SK-N-SH (cell line): ENCODE measurements around the gene CA7. TPM values are rescaled to one million over a fixed set of nuclear protein-coding genes. Genes with fewer than 3 reads are reported as not detected.

Source experiments
- CTCF ChIA-PET: fragments of 300-600, 350-600 bp; formaldehyde crosslinking; extraction: SDS; loops from one replicate; lab custom pipeline; 2021; lab: Yijun Ruan, JAX
- POLR2A ChIA-PET: fragments of 350-600 bp; sonication (Branson Sonifier 250); formaldehyde crosslinking; extraction: SDS; loops from one replicate; lab custom pipeline; 2020; ENCODE audit warnings: antibody characterized with exemption, inconsistent platforms; lab: Yijun Ruan, JAX
- DNase-seq: peaks from one replicate; pipeline ENCODE4 v3.0.0; 2012
- H2AFZ ChIP-seq: fragments of 200-600 bp; sonication (generic); 2 replicates; pipeline ENCODE4 v1.8.1; 2016; ENCODE audit warnings: antibody characterized with exemption, mild to moderate bottlenecking, low read depth
- H3F3A ChIP-seq: fragments of 200-600 bp; sonication (generic); replicated peaks from 2 replicates; pipeline ENCODE3; 2016; ENCODE audit warnings: antibody characterized with exemption, mild to moderate bottlenecking; ENCODE audit not compliant: insufficient read depth
- H3K27ac ChIP-seq, 2 experiments: fragments of 200-500 bp in 1 of 2; fragments of 200-600 bp in 1 of 2; sonication (Bioruptor generic) in 1 of 2; sonication (generic), shearing (Covaris generic) in 1 of 2; 2 replicates each; pipeline versions ENCODE4 v1.5.1 to v1.6.1; 2014 to 2016; ENCODE audit warnings: low read depth in 2 of 2, inconsistent platforms in 1 of 2, low read length in 1 of 2, mild to moderate bottlenecking in 1 of 2, mixed read lengths in 1 of 2
- H3K27me3 ChIP-seq: fragments of 200-600 bp; sonication (generic), shearing (Covaris generic); 2 replicates; pipeline ENCODE4 v1.6.1; 2016; ENCODE audit warnings: mixed run types; ENCODE audit not compliant: insufficient read depth
- H3K36me3 ChIP-seq, 2 experiments: fragments of 200-500 bp in 1 of 2; fragments of 200-600 bp in 1 of 2; sonication (Bioruptor generic) in 1 of 2; sonication (generic) in 1 of 2; replicated peaks in 1 of 2; 2 replicates each; pipeline versions ENCODE3 to v1.5.1; 2014 to 2016; ENCODE audit warnings: low read length in 1 of 2, mild to moderate bottlenecking in 1 of 2; ENCODE audit not compliant: insufficient read depth in 2 of 2, control insufficient read depth in 1 of 2
- H3K4me1 ChIP-seq, 2 experiments: fragments of 200-500 bp in 1 of 2; fragments of 200-600 bp in 1 of 2; sonication (Bioruptor generic) in 1 of 2; sonication (generic), shearing (Covaris generic) in 1 of 2; 2 replicates each; pipeline versions ENCODE4 v1.5.1 to v1.6.1; 2014 to 2016; ENCODE audit warnings: low read depth in 1 of 2, low read length in 1 of 2, mixed run types in 1 of 2; ENCODE audit not compliant: insufficient read depth in 2 of 2, control insufficient read depth in 1 of 2
- H3K4me2 ChIP-seq: fragments of 200-600 bp; sonication (generic), shearing (Covaris generic); 2 replicates; pipeline ENCODE4 v1.6.1; 2017; ENCODE audit warnings: mixed run types
- H3K4me3 ChIP-seq, 2 experiments: fragments of 200-500 bp in 1 of 2; fragments of 200-600 bp in 1 of 2; sonication (Bioruptor generic) in 1 of 2; sonication (generic), shearing (Covaris generic) in 1 of 2; 2 replicates each; pipeline versions ENCODE4 v1.5.1 to v1.8.1; 2014 to 2016; ENCODE audit warnings: low read depth in 2 of 2, inconsistent platforms in 1 of 2, low read length in 1 of 2, mild to moderate bottlenecking in 1 of 2, mixed read lengths in 1 of 2, moderate library complexity in 1 of 2
- H3K79me2 ChIP-seq: fragments of 200-600 bp; sonication (generic); 2 replicates; pipeline ENCODE4 v1.8.1; 2017; ENCODE audit warnings: mild to moderate bottlenecking; ENCODE audit not compliant: insufficient read depth
- H3K9ac ChIP-seq: fragments of 200-600 bp; sonication (generic); 2 replicates; pipeline ENCODE4 v1.6.1; 2017; ENCODE audit warnings: mixed run types
- H3K9me2 ChIP-seq: fragments of 200-600 bp; sonication (generic); 2 replicates; pipeline ENCODE4 v1.6.1; 2017; ENCODE audit warnings: mixed run types
- H3K9me3 ChIP-seq: fragments of 200-600 bp; sonication (generic); 2 replicates; pipeline ENCODE4 v1.6.1; 2017; ENCODE audit warnings: mixed run types, mild to moderate bottlenecking, moderate library complexity
- H4K20me1 ChIP-seq: fragments of 200-600 bp; sonication (generic); 2 replicates; pipeline ENCODE4 v1.6.1; 2017; ENCODE audit warnings: mild to moderate bottlenecking, mixed run types; ENCODE audit not compliant: insufficient read depth
- CHD2 ChIP-seq: fragments of 150-350 bp; IDR thresholded peaks from 2 replicates; pipeline ENCODE4 v1.6.1; 2018; ENCODE audit warnings: low read length; ENCODE audit not compliant: partially characterized antibody
- ELF1 ChIP-seq: IDR thresholded peaks from 2 replicates; pipeline ENCODE4 v1.4.0; 2012
- EP300 ChIP-seq, 2 experiments: IDR thresholded peaks; 2 replicates each; pipeline versions ENCODE4 v1.4.0 to v1.6.1; 2012; ENCODE audit warnings: borderline replicate concordance in 1 of 2, low read depth in 1 of 2, low read length in 1 of 2
- EZH2phosphoT487 ChIP-seq: fragments of 200-600 bp; sonication (generic); IDR thresholded peaks from 2 replicates; pipeline ENCODE4 v1.6.1; 2017; ENCODE audit warnings: low read depth, mixed run types, mild to moderate bottlenecking, antibody characterized with exemption, moderate library complexity, borderline replicate concordance
- FOXJ3 ChIP-seq: sonication (generic); formaldehyde crosslinking; IDR thresholded peaks from 2 replicates; pipeline ENCODE4 v1.5.1; 2020; ENCODE audit warnings: mild to moderate bottlenecking, missing genetic modification reagents
- FOXM1 ChIP-seq: IDR thresholded peaks from 2 replicates; pipeline ENCODE4 v1.4.0; 2012; ENCODE audit warnings: low read depth, mild to moderate bottlenecking
- GATA2 ChIP-seq: sonication (generic); formaldehyde crosslinking; IDR thresholded peaks from 2 replicates; pipeline ENCODE4 v1.5.0; 2020; ENCODE audit warnings: mild to moderate bottlenecking, missing genetic modification reagents
- JUND ChIP-seq: IDR thresholded peaks from 2 replicates; pipeline ENCODE4 v1.4.0; 2012
- NFIC ChIP-seq: IDR thresholded peaks from 2 replicates; pipeline ENCODE4 v1.4.0; 2012; ENCODE audit warnings: borderline replicate concordance
- NRF1 ChIP-seq: IDR thresholded peaks from 2 replicates; pipeline ENCODE4 v1.6.1; 2012; ENCODE audit warnings: low read depth, mild to moderate bottlenecking, low read length
- POLR2AphosphoS5 ChIP-seq: IDR thresholded peaks from 2 replicates; pipeline ENCODE4 v1.6.1; 2012; ENCODE audit warnings: low read depth, low read length
- RFX5 ChIP-seq: IDR thresholded peaks from 2 replicates; pipeline ENCODE4 v1.6.1; 2012; ENCODE audit warnings: mild to moderate bottlenecking, improper control_type of control experiment, low read length
- RXRA ChIP-seq: IDR thresholded peaks from 2 replicates; pipeline ENCODE4 v1.4.0; 2012; ENCODE audit warnings: low read depth, mild to moderate bottlenecking, borderline replicate concordance
- SMC3 ChIP-seq: IDR thresholded peaks from 2 replicates; pipeline ENCODE4 v1.6.1; 2012; ENCODE audit warnings: low read depth, low read length, improper control_type of control experiment
- TAF1 ChIP-seq: IDR thresholded peaks from 2 replicates; pipeline ENCODE4 v1.6.1; 2012; ENCODE audit warnings: low read depth, mild to moderate bottlenecking, low read length, moderate library complexity, borderline replicate concordance
- TEAD4 ChIP-seq: IDR thresholded peaks from 2 replicates; pipeline ENCODE4 v1.4.0; 2012; ENCODE audit warnings: mild to moderate bottlenecking, borderline replicate concordance; ENCODE audit not compliant: insufficient read depth
- WGBS: methylation state at CpG from one replicate; pipeline ENCODE4 v1.1.6; 2017; ENCODE audit warnings: low lambda C conversion rate; 5-methylcytosine and 5-hydroxymethylcytosine counted together
- polyA plus RNA-seq, 3 experiments: library from polyadenylated mRNA; depleted of rRNA; stranded (reverse); fragments of >200 nt; gene quantifications; 2 replicates each; pipeline ENCODE4 v1.2.3, GENCODE V29; 2012
- TF ChIP-seq, protein P1 (sequence below): IDR thresholded peaks from 2 replicates; pipeline ENCODE4 v1.4.0; 2012; ENCODE audit warnings: low read depth
- TF ChIP-seq, protein P2 (sequence below): IDR thresholded peaks from 2 replicates; pipeline ENCODE4 v1.6.1; 2012; ENCODE audit warnings: mild to moderate bottlenecking, low read depth, low read length, moderate library complexity

Gene CA7
- polyA plus RNA-seq, 1 of the 3 experiments (the other 2 are of a cell fraction) = 0.12 TPM

DNA sequence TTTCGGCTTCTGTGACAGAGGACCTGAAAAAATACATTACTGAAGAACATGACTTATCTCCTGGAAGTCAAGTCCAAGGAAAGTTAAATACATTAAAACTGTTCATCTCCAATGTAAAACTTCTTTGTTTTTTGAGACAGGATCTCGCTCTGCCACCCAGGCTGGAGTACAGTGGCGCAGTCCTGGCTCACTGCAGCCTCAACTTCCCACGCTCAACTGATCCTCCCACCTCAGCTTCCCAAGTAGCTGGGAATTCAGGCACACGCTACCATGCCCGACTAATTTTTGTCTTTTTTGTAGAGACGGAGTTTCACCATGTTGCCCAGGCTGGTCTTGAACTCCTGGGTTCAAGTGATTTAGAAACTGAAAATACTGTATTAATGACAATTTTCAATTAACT is 33.2 kb upstream of the CA7 start:
- Histone ChIP-seq H3K36me3 (peaks cover 44 to 74% of the 10 kb centered on the region in 2 experiments), H3K27ac (no peak overlapping the region), H3K4me2 (no peak overlapping the region), H3K9me3 (no peaks in the 10 kb centered on the region), H3K4me1 (no peaks in the 10 kb centered on the region), H3K9me2 (no peaks in the 10 kb centered on the region), H2AFZ (no peak overlapping the region), H3K9ac (no peak overlapping the region)
- CTCF ChIA-PET = interaction anchor here (1.7 to 1.9 kb wide), 2 partner anchors 20 to 59 kb away, joined by 5 to 8 read pairs; partner anchors contain the start of gene NAE1
- 98% methylated on average over 7 of the region's 7 CpGs for WGBS
- TF ChIP-seq EZH2phosphoT487 = no peak
- TF ChIP-seq, protein P1, sequence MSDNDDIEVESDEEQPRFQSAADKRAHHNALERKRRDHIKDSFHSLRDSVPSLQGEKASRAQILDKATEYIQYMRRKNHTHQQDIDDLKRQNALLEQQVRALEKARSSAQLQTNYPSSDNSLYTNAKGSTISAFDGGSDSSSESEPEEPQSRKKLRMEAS = no peak
- TF ChIP-seq EP300 (IDR thresholded peaks at IDR 0.05; ENCODE audit: borderline replicate concordance in 1 of 2, low read depth in 1 of 2, low read length in 1 of 2) = no peak
- TF ChIP-seq, all 33 proteins: peak for 0
- H4K20me1 ChIP-seq = no peaks in the 10 kb centered on the region
- no peak for DNase-seq
- H3K4me3 ChIP-seq = no peak overlapping the region
- no peaks in the 10 kb centered on the region for H3K27me3 ChIP-seq
- H3F3A ChIP-seq = no peaks in the 10 kb centered on the region
- POLR2A ChIA-PET = no interaction called here
- H3K79me2 ChIP-seq = no peaks in the 10 kb centered on the region

DNA sequence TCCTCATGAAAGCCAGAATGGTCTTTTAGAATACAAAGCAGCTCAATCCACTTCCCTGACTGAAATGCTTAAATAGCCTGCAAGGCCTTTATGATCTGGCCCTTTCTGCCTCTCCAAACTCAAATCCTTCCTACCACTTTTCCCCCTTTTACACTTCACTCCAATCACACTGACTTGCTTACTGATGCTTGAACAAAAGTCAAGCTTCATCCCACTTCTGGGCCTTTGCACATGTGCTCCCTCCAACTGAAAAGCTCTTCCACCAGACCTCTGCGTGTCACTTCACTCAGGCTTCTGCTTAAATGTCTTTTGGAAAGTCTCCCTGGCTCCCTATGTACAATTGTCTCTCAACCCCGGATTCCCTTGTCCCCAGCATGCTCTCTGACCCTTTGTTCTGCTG is 29.5 kb upstream of the CA7 start:
- no peak overlapping the region for H3K4me3 ChIP-seq

More for the DNA sequence above, 29.5 kb upstream of the CA7 start:
- H3F3A ChIP-seq = no peaks in the 10 kb centered on the region
- DNase-seq = no peak
- no peak overlapping the region for H2AFZ ChIP-seq
- no peaks in the 10 kb centered on the region for H3K79me2 ChIP-seq
- CTCF ChIA-PET = interaction anchor here (1.0 to 5.1 kb wide), 3 partner anchors 15 to 75 kb away, joined by 3 to 23 read pairs (median 5); partner anchors contain the start of gene NAE1
- 98% methylated on average over 2 of the region's 2 CpGs for WGBS
- no peaks in the 10 kb centered on the region for H3K27me3 ChIP-seq
- no peaks in the 10 kb centered on the region for H4K20me1 ChIP-seq
- TF ChIP-seq POLR2AphosphoS5 (no peak), NRF1 (no peak), JUND (no peak), GATA2 (CRISPR knock-in tag) (no peak), NFIC (no peak), FOXJ3 (CRISPR knock-in tag) (no peak), RFX5 (no peak), TEAD4 (no peak), FOXM1 (no peak), CHD2 (no peak), TAF1 (no peak), ELF1 (no peak), RXRA (no peak), EZH2phosphoT487 (no peak), SMC3 (no peak), EP300 (IDR thresholded peaks at IDR 0.05; ENCODE audit: borderline replicate concordance in 1 of 2, low read depth in 1 of 2, low read length in 1 of 2) (no peak)
- TF ChIP-seq, protein P1 = no peak
- TF ChIP-seq, protein P2, sequence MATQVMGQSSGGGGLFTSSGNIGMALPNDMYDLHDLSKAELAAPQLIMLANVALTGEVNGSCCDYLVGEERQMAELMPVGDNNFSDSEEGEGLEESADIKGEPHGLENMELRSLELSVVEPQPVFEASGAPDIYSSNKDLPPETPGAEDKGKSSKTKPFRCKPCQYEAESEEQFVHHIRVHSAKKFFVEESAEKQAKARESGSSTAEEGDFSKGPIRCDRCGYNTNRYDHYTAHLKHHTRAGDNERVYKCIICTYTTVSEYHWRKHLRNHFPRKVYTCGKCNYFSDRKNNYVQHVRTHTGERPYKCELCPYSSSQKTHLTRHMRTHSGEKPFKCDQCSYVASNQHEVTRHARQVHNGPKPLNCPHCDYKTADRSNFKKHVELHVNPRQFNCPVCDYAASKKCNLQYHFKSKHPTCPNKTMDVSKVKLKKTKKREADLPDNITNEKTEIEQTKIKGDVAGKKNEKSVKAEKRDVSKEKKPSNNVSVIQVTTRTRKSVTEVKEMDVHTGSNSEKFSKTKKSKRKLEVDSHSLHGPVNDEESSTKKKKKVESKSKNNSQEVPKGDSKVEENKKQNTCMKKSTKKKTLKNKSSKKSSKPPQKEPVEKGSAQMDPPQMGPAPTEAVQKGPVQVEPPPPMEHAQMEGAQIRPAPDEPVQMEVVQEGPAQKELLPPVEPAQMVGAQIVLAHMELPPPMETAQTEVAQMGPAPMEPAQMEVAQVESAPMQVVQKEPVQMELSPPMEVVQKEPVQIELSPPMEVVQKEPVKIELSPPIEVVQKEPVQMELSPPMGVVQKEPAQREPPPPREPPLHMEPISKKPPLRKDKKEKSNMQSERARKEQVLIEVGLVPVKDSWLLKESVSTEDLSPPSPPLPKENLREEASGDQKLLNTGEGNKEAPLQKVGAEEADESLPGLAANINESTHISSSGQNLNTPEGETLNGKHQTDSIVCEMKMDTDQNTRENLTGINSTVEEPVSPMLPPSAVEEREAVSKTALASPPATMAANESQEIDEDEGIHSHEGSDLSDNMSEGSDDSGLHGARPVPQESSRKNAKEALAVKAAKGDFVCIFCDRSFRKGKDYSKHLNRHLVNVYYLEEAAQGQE = no peak
- POLR2A ChIA-PET = interaction anchor here (2.1 kb wide), 1 partner anchor 15 kb away, joined by 7 read pairs; the partner anchor contains the start of gene NAE1
- no peak overlapping the region for H3K9ac ChIP-seq
- no peaks in the 10 kb centered on the region; a peak in 1 of 4 replicates for H3K4me1 ChIP-seq
- H3K9me3 ChIP-seq = no peaks in the 10 kb centered on the region
- peaks cover 57 to 84% of the 10 kb centered on the region in 2 experiments for H3K36me3 ChIP-seq
- no peak overlapping the region for H3K27ac ChIP-seq
- H3K9me2 ChIP-seq = no peaks in the 10 kb centered on the region
- no peak overlapping the region for H3K4me2 ChIP-seq
